Omental fat pad (tissue), 4 donors: ENCODE data around the gene SUN2. TPM values are rescaled to one million over a fixed set of nuclear protein-coding genes. Genes with fewer than 3 reads are reported as not detected.
A peak's percentile ranks its signal among the peaks of the same experiment; 100 is the strongest.

ENCODE experiments used
- ATAC-seq: fragments of 150-250 bp; one replicate; pipeline ENCODE4 v1.9.1; 2016; ENCODE audit warnings: mild to moderate bottlenecking, moderate library complexity; ENCODE audit not compliant: low FRiP score
- DNase-seq: peaks from one replicate; pipeline ENCODE4 v3.0.0-alpha.2; 2019; ENCODE audit warnings: low spot score
- CTCF ChIP-seq, 3 donors: fragments of 450-650 bp; IDR thresholded peaks; one replicate each; pipeline ENCODE4 v1.5.1; 2016 to 2017; ENCODE audit warnings: antibody characterized with exemption in 3 of 3, mild to moderate bottlenecking in 3 of 3, moderate library complexity in 2 of 3
- total RNA-seq, 4 donors: library from RNA; depleted of rRNA; stranded (reverse); fragments of >200 nt; gene quantifications; one replicate each; pipeline ENCODE4 v1.1.0, GENCODE V29; 2016

Gene SUN2
- total RNA-seq, 4 donors from 2014 or later, result 302 to 509 (median 347) TPM

GRCh38 chr22:38709306-38709705 lies 46.5 kb downstream of the SUN2 start:
- DNase-seq, result no peak
- no peak for TF ChIP-seq CTCF (IDR thresholded peaks at IDR 0.05)
- ATAC-seq, result no peak

DNA sequence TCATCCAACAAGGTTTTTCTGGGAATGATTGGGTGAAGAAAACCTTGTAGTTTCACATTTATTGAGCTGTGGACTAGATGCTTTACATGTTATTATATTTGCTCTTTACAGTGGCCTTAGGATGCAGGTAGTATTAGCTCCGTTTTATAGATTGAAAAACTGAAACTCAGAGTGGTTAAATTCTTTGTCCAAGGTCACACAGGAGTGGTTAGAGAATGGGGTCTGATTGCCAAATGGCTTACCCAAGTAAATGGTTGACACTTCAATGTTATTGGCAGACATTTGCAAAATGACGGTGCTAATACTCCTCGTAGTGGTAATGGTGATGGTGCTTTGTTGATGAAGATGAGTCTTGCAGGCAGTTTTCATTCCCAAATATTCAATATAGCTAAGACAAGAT lies 47.8 kb downstream of the SUN2 start:
- no peak for ATAC-seq
- TF ChIP-seq CTCF (IDR thresholded peaks at IDR 0.05), result no peak
- DNase-seq, result no peak

DNA sequence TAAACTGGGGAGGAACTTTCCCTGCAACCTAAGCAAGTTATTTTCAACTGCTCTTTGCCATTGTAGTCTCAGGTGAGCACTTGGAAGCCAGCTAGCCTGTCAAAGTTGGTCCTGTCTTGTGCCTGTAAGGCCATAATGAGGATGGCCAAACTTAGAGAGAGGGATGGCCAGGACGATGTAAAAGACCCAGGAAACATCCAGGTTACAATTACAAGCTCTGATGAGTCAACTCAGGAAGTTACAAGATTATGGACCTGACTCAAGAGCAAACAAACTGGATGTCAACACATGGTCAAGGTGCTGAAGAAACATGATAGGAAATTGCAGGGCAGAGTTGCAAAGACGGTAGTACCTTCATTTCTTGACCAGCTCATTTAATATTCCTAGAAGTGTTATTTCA lies 48.5 kb downstream of the SUN2 start:
- TF ChIP-seq CTCF (IDR thresholded peaks at IDR 0.05), result no peak
- DNase-seq (no peak), ATAC-seq (no peak)

DNA sequence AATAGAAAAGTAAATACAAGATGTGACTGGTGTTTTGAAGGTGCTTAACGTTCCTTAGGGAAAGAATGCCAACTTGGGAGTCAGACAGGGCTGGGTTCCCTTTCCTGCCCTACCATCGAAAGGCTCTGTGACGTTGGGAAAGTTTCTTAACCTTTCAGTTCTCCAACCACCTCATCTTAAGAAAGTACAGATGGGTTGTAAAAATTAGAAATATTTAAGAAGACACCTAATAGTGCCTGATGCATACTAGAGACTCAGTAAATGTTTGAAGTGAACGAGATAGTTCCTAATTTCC lies 49.0 kb downstream of the SUN2 start:
- DNase-seq (no peak), ATAC-seq (no peak)
- no peak for TF ChIP-seq CTCF (IDR thresholded peaks at IDR 0.05)

DNA sequence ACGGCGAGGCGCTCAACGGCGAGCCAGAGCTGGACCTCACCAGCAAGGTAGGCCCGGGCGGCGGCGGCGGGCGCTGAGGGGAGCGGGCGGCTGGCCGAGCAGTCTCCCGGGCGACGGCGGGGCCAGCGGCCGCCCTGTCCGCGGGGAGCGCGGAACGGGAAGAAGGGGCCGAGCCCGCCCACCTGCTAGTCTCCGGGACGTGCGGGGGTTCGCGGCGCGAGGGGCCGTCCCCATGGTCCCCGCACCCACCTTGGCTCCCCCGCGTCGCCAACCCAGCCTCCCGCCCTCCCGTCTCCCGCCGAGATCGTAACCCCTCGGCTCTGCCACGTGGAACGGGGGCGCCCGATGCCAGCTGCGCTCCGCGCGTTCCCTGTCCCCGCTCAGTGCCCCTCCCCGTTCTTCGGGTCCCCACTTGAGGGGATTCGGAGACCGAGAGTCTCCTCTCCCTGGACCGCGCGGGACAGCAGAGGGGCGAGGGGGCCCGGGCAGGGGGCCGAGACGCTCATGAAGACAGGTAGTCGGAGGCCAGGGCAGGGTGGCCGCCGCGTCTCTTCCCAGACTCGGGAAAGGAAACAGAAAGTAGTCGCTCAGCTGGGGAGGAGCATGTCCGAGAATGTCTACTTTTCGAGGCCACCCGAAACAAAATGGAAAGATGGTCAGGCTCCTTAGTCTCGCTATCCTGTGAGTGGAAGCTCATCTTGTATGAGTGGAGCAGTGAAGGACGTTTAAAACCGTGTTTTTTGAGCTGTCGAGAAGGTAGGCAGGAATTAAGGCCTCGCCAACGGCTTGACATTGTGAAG lies 49.5 kb downstream of the SUN2 start:
- TF ChIP-seq CTCF (IDR thresholded peaks at IDR 0.05), result no peak
- ATAC-seq, result peak; percentile 0
- no peak for DNase-seq

- DNase-seq, result peak; percentile 96
- TF ChIP-seq CTCF (IDR thresholded peaks at IDR 0.05), result no peak
Observed at GRCh38 chr22:38705235-38706100, 50.3 kb downstream of the SUN2 start, which contains the start of gene GTPBP1. TSS of gene GTPBP1 (plus strand) at chr22:38705944. CDS start at chr22:38705956, 12 bp downstream.

More at GRCh38 chr22:38705235-38706100, 50.3 kb downstream of the SUN2 start, which contains the start of gene GTPBP1:
- peak; percentile 90 for ATAC-seq
